Measurements from ENCODE around the gene GNB1L.

The GNB1L gene

GRCh38 chr22:19753996-19754700 is 100.5 kb downstream of the GNB1L start:
- TF ChIP-seq ZNF565 (CRISPR knock-in tag; conservative IDR thresholded peaks at IDR 0.05; ENCODE audit: low read depth) = no peak
- TF ChIP-seq PPARA (CRISPR knock-in tag; IDR thresholded peaks at IDR 0.05; ENCODE audit: borderline replicate concordance) = no peak
- TF ChIP-seq SNAI2 (CRISPR knock-in tag; IDR thresholded peaks at IDR 0.05) = no peak
- TF ChIP-seq OSR1 (CRISPR knock-in tag; IDR thresholded peaks at IDR 0.05) = no peak
- no peak for TF ChIP-seq TSHZ2 (CRISPR knock-in tag; IDR thresholded peaks at IDR 0.05)
- TF ChIP-seq TCF4 (CRISPR knock-in tag; IDR thresholded peaks at IDR 0.05; ENCODE audit: borderline replicate concordance) = no peak
- TF ChIP-seq TOX (CRISPR knock-in tag; IDR thresholded peaks at IDR 0.05; ENCODE audit: borderline replicate concordance) = no peak
- no peak for TF ChIP-seq POU6F1 (CRISPR knock-in tag; IDR thresholded peaks at IDR 0.05; ENCODE audit: borderline replicate concordance, low read depth)
- no peak for TF ChIP-seq CSRNP3 (CRISPR knock-in tag; IDR thresholded peaks at IDR 0.05)
- no peak for TF ChIP-seq ARNTL (CRISPR knock-in tag; IDR thresholded peaks at IDR 0.05; ENCODE audit: borderline replicate concordance, low read depth)
- no peak for TF ChIP-seq RARB (CRISPR knock-in tag; IDR thresholded peaks at IDR 0.05)
- no peak for TF ChIP-seq GLIS3 (CRISPR knock-in tag; IDR thresholded peaks at IDR 0.05)
- TF ChIP-seq ISL1 (CRISPR knock-in tag; IDR thresholded peaks at IDR 0.05) = no peak
- no peak for TF ChIP-seq ZC3H10 (CRISPR knock-in tag; IDR thresholded peaks at IDR 0.05)
- TF ChIP-seq BACH2 (CRISPR knock-in tag; IDR thresholded peaks at IDR 0.05; ENCODE audit: borderline replicate concordance) = no peak
- no peak for TF ChIP-seq CSDC2 (CRISPR knock-in tag; IDR thresholded peaks at IDR 0.05)
- TF ChIP-seq ESRRG (CRISPR knock-in tag; IDR thresholded peaks at IDR 0.05) = no peak
- no peak for TF ChIP-seq CREB5 (CRISPR knock-in tag; IDR thresholded peaks at IDR 0.05; ENCODE audit: low read depth)
- no peak for TF ChIP-seq ZFP3 (CRISPR knock-in tag; IDR thresholded peaks at IDR 0.05)
- no peak for ATAC-seq

- ATAC-seq = no peak
- TF ChIP-seq ESRRG (CRISPR knock-in tag; IDR thresholded peaks at IDR 0.05) = no peak
- TF ChIP-seq CSDC2 (CRISPR knock-in tag; IDR thresholded peaks at IDR 0.05) = no peak
- TF ChIP-seq ZNF8 (CRISPR knock-in tag; IDR thresholded peaks at IDR 0.05) = no peak
- no peak for TF ChIP-seq CSRNP3 (CRISPR knock-in tag; IDR thresholded peaks at IDR 0.05)
- TF ChIP-seq TCF4 (CRISPR knock-in tag; IDR thresholded peaks at IDR 0.05; ENCODE audit: borderline replicate concordance) = no peak
- TF ChIP-seq GLIS3 (CRISPR knock-in tag; IDR thresholded peaks at IDR 0.05) = no peak
- TF ChIP-seq ARNTL (CRISPR knock-in tag; IDR thresholded peaks at IDR 0.05; ENCODE audit: borderline replicate concordance, low read depth) = no peak
Measured at GRCh38 chr22:19753090-19753842, 101.4 kb downstream of the GNB1L start.

All from SK-N-SH treated with all-trans-retinoic acid at 6 μM for 48 hours (cell line).